Parathyroid adenoma (tissue), 2 donors: ENCODE results near the gene SYPL1.

Experiments used
- H2AFZ ChIP-seq: fragments of 300-600 bp; sonication (generic); one replicate; pipeline ENCODE4 v1.7.0; 2017; ENCODE audit warnings: antibody characterized with exemption, mild to moderate bottlenecking
- H3K27ac ChIP-seq: fragments of 300-600 bp; sonication (generic); one replicate; pipeline ENCODE4 v1.7.0; 2017
- H3K27me3 ChIP-seq: fragments of 300-600 bp; sonication (generic); one replicate; pipeline ENCODE4 v1.7.0; 2017; ENCODE audit warnings: low read length; ENCODE audit not compliant: control insufficient read depth, insufficient read depth
- H3K36me3 ChIP-seq: fragments of 300-600 bp; sonication (generic); one replicate; pipeline ENCODE4 v1.7.0; 2017; ENCODE audit warnings: low read length; ENCODE audit not compliant: control insufficient read depth, insufficient read depth
- H3K4me1 ChIP-seq: fragments of 300-600 bp; sonication (generic); one replicate; pipeline ENCODE4 v1.7.0; 2017; ENCODE audit warnings: control low read depth
- H3K4me2 ChIP-seq: fragments of 300-600 bp; sonication (generic); one replicate; pipeline ENCODE4 v1.7.0; 2017; ENCODE audit warnings: low read length
- H3K4me3 ChIP-seq: fragments of 300-600 bp; sonication (generic); one replicate; pipeline ENCODE4 v1.7.0; 2017; ENCODE audit warnings: low read depth, low read length
- H3K79me2 ChIP-seq: fragments of 300-600 bp; sonication (generic); one replicate; pipeline ENCODE4 v1.7.0; 2017; ENCODE audit warnings: control low read depth
- H3K9ac ChIP-seq: fragments of 300-600 bp; sonication (generic); one replicate; pipeline ENCODE4 v1.7.0; 2017; ENCODE audit warnings: mild to moderate bottlenecking
- H3K9me3 ChIP-seq: fragments of 300-600 bp; sonication (generic); one replicate; pipeline ENCODE4 v1.7.0; 2017; ENCODE audit warnings: low read length; ENCODE audit not compliant: control insufficient read depth
- TF ChIP-seq, protein P1 (sequence below): fragments of 300-600 bp; sonication (generic); IDR thresholded peaks from one replicate; pipeline ENCODE4 v1.7.0; 2017; ENCODE audit warnings: antibody characterized with exemption, mild to moderate bottlenecking
- donor health status: primary hyperparathyroidism.

Gene SYPL1

GRCh38 chr7:106062006-106062405 is 50.1 kb downstream of the SYPL1 start:
- Histone ChIP-seq H3K27ac (no peak overlapping the region), H3K4me2 (no peak overlapping the region), H2AFZ (no peak overlapping the region), H3K4me1 (peaks cover 37% of the 10 kb centered on the region), H3K9me3 (no peaks in the 10 kb centered on the region), H3K4me3 (no peak overlapping the region), H3K79me2 (no peaks in the 10 kb centered on the region), H3K27me3 (no peaks in the 10 kb centered on the region), H3K36me3 (no peaks in the 10 kb centered on the region), H3K9ac (no peak overlapping the region)
- TF ChIP-seq, protein P1, sequence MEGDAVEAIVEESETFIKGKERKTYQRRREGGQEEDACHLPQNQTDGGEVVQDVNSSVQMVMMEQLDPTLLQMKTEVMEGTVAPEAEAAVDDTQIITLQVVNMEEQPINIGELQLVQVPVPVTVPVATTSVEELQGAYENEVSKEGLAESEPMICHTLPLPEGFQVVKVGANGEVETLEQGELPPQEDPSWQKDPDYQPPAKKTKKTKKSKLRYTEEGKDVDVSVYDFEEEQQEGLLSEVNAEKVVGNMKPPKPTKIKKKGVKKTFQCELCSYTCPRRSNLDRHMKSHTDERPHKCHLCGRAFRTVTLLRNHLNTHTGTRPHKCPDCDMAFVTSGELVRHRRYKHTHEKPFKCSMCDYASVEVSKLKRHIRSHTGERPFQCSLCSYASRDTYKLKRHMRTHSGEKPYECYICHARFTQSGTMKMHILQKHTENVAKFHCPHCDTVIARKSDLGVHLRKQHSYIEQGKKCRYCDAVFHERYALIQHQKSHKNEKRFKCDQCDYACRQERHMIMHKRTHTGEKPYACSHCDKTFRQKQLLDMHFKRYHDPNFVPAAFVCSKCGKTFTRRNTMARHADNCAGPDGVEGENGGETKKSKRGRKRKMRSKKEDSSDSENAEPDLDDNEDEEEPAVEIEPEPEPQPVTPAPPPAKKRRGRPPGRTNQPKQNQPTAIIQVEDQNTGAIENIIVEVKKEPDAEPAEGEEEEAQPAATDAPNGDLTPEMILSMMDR: no peak

GRCh38 chr7:106061301-106061979 is 50.7 kb downstream of the SYPL1 start:
- Histone ChIP-seq H3K79me2 (no peaks in the 10 kb centered on the region), H3K9ac (no peak overlapping the region), H3K27me3 (no peaks in the 10 kb centered on the region), H3K4me3 (no peak overlapping the region), H2AFZ (no peak overlapping the region), H3K4me2 (no peak overlapping the region), H3K4me1 (peaks cover 37% of the 10 kb centered on the region), H3K36me3 (no peaks in the 10 kb centered on the region), H3K27ac (no peak overlapping the region), H3K9me3 (no peaks in the 10 kb centered on the region)
- TF ChIP-seq, protein P1: no peak

DNA sequence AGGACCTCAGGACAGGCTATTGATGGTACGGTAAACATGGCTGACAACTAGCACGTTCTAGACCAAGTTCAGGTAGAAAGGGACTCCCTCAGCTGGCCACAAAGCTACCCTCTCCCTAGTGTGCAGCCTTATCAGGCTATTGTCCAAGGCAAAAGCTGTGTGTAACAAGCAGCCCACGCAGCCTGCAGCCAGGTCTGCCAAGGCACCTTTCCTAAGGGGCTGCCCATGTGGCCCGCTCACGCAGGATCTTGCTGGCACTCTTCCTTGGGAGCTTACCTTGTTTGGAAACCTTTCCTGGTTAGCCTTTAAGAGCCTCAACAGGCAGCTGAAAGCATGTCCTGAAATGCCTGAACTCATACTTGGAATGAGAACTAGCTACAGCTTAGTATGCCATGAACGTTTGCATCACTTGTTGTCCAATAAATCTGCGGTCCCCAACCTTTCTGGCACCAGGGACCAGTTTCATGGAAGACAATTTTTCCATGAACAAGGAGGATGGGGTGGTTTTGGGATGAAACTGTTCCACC is 51.7 kb downstream of the SYPL1 start:
- no peak overlapping the region for H3K27ac ChIP-seq

DNA sequence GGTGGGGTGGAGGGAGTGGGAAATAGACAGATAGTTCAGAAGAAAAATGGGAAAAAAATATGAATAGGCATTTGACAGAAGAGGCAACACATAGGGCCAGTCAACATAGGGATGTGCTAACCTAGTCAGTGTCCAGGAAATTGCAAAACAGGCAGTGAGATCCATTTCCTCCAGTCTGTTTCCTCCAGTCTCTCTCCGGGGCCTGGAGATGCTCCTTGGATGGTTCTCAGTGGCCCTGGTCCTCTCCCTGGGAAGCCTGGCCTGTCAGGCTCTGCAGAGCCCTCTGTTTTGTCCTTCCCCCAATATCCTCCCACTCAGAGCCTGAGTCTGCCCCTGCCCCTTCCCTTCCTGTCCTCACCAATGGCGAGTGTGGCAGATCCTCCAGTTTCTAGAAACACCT is 52.6 kb downstream of the SYPL1 start:
- Histone ChIP-seq H2AFZ (no peak overlapping the region), H3K36me3 (no peaks in the 10 kb centered on the region), H3K9ac (no peak overlapping the region), H3K4me1 (peaks cover 19% of the 10 kb centered on the region), H3K4me3 (no peak overlapping the region), H3K4me2 (no peak overlapping the region), H3K9me3 (no peaks in the 10 kb centered on the region), H3K27me3 (no peaks in the 10 kb centered on the region), H3K27ac (no peak overlapping the region), H3K79me2 (no peaks in the 10 kb centered on the region)
- TF ChIP-seq, protein P1: no peak

More for the DNA sequence above, 51.7 kb downstream of the SYPL1 start:
- Histone ChIP-seq H3K27me3 (no peaks in the 10 kb centered on the region), H3K4me3 (no peak overlapping the region), H3K4me1 (peaks cover 28% of the 10 kb centered on the region), H3K9ac (no peak overlapping the region), H3K9me3 (no peaks in the 10 kb centered on the region), H2AFZ (no peak overlapping the region), H3K4me2 (no peak overlapping the region), H3K79me2 (no peaks in the 10 kb centered on the region), H3K36me3 (no peaks in the 10 kb centered on the region)
- TF ChIP-seq, protein P1: no peak

GRCh38 chr7:106058928-106059324 is 53.2 kb downstream of the SYPL1 start:
- Histone ChIP-seq H3K4me3 (no peak overlapping the region), H3K9me3 (no peaks in the 10 kb centered on the region), H3K27me3 (no peaks in the 10 kb centered on the region), H3K79me2 (no peaks in the 10 kb centered on the region), H2AFZ (peak overlapping the region; percentile 69), H3K4me1 (peaks cover 18% of the 10 kb centered on the region), H3K36me3 (no peaks in the 10 kb centered on the region), H3K4me2 (no peak overlapping the region), H3K9ac (no peak overlapping the region), H3K27ac (peak overlapping the region; percentile 67)
- TF ChIP-seq, protein P1: no peak
